EL (cell line): ENCODE results near the gene SPTB.
A peak's percentile ranks its signal among the peaks of the same experiment; 100 is the strongest.

Experiments
- DNase-seq: peaks from one replicate; pipeline ENCODE4 v3.0.0-alpha.2; 2016

SPTB gene

GRCh38 chr14:64848239-64848638 is 31.5 kb downstream of the SPTB start:
- no peak for DNase-seq

GRCh38 chr14:64846319-64846718 is 33.4 kb downstream of the SPTB start:
- no peak for DNase-seq

- DNase-seq, result peak; percentile 61
Observed at GRCh38 chr14:64845878-64846277, 33.8 kb downstream of the SPTB start.

- DNase-seq, result no peak
Observed at GRCh38 chr14:64844969-64845536, 34.7 kb downstream of the SPTB start.

GRCh38 chr14:64844272-64844671 is 35.4 kb downstream of the SPTB start:
- DNase-seq, result no peak

- DNase-seq, result no peak
Observed at GRCh38 chr14:64843548-64843947, 36.2 kb downstream of the SPTB start.

- no peak for DNase-seq
Observed at GRCh38 chr14:64841772-64842750, 37.6 kb downstream of the SPTB start.

- peak; percentile 70 for DNase-seq
Observed at GRCh38 chr14:64841121-64841651, 38.5 kb downstream of the SPTB start.

DNA sequence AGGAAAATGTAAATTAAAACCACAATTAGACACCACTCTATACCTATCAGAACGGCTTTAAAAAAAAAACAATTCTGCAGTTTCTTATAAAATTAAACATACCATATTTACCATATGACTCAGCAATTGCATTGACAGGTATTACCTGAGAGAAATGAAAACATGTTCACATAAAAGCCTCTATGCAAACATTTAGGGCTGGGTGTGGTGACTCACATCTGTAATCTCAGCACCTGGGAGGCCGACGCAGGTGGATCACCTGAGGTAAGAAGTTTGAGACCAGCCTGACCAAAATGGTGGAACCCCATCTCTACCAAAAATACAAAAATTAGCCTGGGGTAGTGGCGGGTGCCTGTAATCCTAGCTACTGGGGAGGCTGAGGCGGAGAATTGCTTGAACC is 41.1 kb downstream of the SPTB start:
- no peak for DNase-seq

GRCh38 chr14:64835431-64835830 is 44.3 kb downstream of the SPTB start:
- no peak for DNase-seq

DNA sequence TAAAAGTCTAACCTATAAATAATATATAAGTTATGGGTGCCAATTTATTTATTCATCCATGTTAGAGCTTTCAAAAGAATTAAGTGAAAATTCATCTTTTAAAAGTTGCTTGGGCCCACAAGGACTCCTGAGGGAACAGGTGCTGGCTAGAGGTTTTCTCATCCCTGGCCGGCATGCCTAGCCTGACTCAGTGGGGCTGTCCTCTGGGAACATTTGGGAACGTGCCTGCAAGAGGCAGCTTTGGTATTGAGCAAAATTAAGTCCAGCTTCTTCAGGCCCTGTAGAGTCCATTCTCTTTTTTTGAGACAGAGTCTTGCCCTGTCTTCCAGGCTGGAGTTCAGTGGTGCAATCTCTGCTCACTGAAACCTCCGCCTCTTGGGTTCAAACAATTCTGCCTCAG is 44.7 kb downstream of the SPTB start:
- no peak for DNase-seq

DNA sequence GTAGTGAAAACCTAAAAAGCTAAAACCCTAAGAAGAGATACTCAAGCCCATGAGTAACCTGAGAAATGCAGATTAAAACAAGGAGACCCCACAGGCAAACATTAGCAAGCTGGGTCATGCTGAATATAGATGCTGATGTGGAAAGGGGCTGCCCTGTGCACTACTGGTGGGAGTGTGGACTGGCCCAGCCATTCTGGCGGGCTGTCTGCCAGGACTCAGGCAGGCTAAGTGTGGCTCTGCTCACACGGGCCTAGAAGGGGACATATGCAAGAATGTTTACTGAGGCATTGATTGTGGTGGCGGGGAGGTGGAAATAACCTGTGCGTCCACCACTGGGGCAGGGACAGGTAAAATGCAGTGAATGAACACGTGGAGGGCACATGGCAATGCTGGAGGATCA is 48.3 kb downstream of the SPTB start:
- DNase-seq, result no peak

- no peak for DNase-seq
Observed at GRCh38 chr14:64830961-64831360, 48.7 kb downstream of the SPTB start.

GRCh38 chr14:64828071-64828470 is 51.6 kb downstream of the SPTB start:
- no peak for DNase-seq

DNA sequence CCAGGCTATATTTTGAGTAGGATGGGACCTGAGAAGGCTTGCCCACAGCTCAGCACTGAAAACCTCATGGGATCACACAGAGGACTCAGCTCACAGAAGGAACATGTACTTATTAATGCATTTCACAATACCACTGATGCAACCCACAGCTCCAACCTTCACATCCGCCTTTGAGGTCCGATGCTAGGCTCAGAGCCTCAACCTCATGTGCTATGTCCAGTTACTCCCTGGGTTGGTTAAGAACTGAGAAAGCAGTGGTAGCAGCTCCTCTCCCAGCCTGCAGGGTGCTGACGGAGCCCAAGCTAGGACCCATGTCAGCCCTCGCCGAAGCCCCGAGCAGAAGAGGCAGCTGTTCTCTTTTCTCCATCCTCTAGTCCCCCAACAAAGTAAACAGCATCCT is 52.9 kb downstream of the SPTB start:
- no peak for DNase-seq

- DNase-seq, result peak; percentile 22
Observed at GRCh38 chr14:64826333-64826732, 53.4 kb downstream of the SPTB start.

GRCh38 chr14:64825509-64825908 is 54.2 kb downstream of the SPTB start:
- no peak for DNase-seq

DNA sequence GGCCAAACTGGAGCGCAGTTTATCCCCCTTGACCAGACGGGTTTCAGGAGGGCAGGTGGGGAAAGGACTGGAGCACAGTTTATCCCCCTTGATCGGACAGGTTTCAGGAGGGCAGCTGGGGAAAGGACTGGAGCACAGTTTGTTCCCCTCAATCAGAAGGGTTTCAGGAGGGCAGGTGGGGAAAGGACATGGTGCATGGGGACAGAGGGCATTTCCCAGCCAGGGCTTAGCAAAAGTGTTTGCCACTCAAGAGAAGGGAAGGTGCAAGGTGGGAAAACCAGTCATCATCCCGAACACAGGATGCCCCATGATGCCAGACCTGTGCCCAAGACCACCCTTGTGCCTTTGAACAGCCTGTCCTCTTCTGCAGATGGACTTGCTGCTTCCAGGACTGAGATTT is 54.7 kb downstream of the SPTB start:
- no peak for DNase-seq

DNA sequence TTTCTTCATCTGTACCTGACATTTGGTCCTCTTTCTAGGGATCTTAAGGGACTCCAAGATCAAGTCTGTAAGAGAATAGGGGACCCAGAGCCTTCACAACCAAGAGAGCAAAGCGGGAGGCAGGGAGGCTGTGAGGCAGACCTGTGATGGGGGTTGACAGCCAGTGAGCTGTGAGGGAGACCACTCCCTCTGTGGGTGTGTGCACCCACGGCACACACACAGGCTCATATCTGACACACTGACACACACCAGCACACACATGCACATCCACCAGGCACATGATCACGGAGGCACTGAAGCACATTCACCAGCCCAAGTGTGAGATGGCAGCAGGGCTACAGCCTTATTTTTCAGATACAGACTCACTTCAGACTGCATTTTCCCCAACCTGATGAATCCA is 55.2 kb downstream of the SPTB start:
- no peak for DNase-seq

DNA sequence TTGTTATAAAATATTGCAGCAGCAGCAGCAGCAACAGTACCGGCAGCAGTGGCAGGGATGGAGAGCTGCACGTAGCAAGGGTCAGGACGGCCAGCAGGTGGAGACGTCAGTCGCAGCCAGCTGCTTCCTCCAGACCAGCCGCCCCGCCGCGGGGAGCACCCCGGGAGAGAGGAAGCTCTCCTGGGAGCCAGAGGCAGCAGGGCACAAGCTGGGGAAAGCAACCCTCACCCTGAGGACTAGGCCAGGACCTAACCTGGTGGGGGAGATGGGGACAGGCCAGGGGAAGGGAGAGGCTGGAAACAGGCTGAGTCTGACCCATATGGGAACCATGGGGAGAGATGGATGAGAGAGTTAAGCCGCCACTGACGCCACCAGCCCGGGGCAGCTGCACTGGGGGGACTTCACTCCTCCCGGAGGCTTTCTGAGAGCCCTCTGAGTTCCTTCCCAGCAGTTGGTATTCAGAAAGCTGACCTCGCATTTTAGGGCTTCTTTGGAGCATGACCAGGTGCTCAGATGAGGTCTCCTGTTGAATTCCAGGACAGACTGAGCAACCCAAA is 56.3 kb downstream of the SPTB start:
- peak; percentile 75 for DNase-seq

GRCh38 chr14:64821651-64822050 is 58.1 kb downstream of the SPTB start:
- DNase-seq, result peak; percentile 14

- DNase-seq, result no peak
Observed at GRCh38 chr14:64818151-64818550, 61.6 kb downstream of the SPTB start.

- DNase-seq, result peak; percentile 57
Observed at GRCh38 chr14:64817631-64818030, 62.1 kb downstream of the SPTB start.
